Epidermal melanocyte (primary cell): ENCODE measurements around the gene RPS24.
"Not testable (repeated sequence)": the region's sequence is repeated elsewhere in the genome, so short reads cannot be mapped to it uniquely, and the experiment has no call there.

Source experiments
- DNase-seq: peaks from one replicate; pipeline ENCODE4 v3.0.0; 2011; ENCODE audit warnings: low spot score; ENCODE audit not compliant: insufficient read length

The RPS24 gene

GRCh38 chr10:78049851-78050250 is 16.2 kb downstream of the RPS24 start:
- no peak for DNase-seq

GRCh38 chr10:78053211-78053868 is 19.7 kb downstream of the RPS24 start:
- DNase-seq, result no peak

- no peak for DNase-seq
These were observed 24.9 kb downstream of the RPS24 start for GRCh38 chr10:78058562-78058961.

GRCh38 chr10:78059906-78060702 is 26.4 kb downstream of the RPS24 start:
- DNase-seq, result no peak

- DNase-seq, result no peak
These were observed 28.6 kb downstream of the RPS24 start for GRCh38 chr10:78062296-78062695.

- DNase-seq, result no peak
These were observed 29.6 kb downstream of the RPS24 start for GRCh38 chr10:78063236-78063635.

- DNase-seq, result not testable (repeated sequence)
These were observed 31.3 kb downstream of the RPS24 start for GRCh38 chr10:78064919-78065318.

GRCh38 chr10:78065611-78066010 is 31.9 kb downstream of the RPS24 start:
- no peak for DNase-seq

- DNase-seq, result no peak
These were observed 32.3 kb downstream of the RPS24 start for GRCh38 chr10:78066012-78066411.

GRCh38 chr10:78066728-78067430 is 33.2 kb downstream of the RPS24 start:
- DNase-seq, result peak; percentile 14

- no peak for DNase-seq
These were observed 35.5 kb downstream of the RPS24 start for GRCh38 chr10:78069151-78069550.

- DNase-seq, result not testable (repeated sequence)
These were observed 36.4 kb downstream of the RPS24 start for GRCh38 chr10:78070064-78070463.

- no peak for DNase-seq
These were observed 37.1 kb downstream of the RPS24 start for GRCh38 chr10:78070726-78071125.

GRCh38 chr10:78071140-78071856 is 37.6 kb downstream of the RPS24 start:
- no peak for DNase-seq

- no peak for DNase-seq
These were observed 38.2 kb downstream of the RPS24 start for GRCh38 chr10:78071857-78072179.

GRCh38 chr10:78072504-78072903 is 38.8 kb downstream of the RPS24 start:
- DNase-seq, result no peak

- not testable (repeated sequence) for DNase-seq
These were observed 42.1 kb downstream of the RPS24 start for GRCh38 chr10:78075806-78076205.

GRCh38 chr10:78078539-78079330 is 45.1 kb downstream of the RPS24 start:
- DNase-seq, result no peak

- DNase-seq, result no peak
These were observed 45.7 kb downstream of the RPS24 start for GRCh38 chr10:78079411-78079810.

- DNase-seq, result no peak
These were observed 47.6 kb downstream of the RPS24 start for GRCh38 chr10:78081292-78081691.

GRCh38 chr10:78082636-78083035 is 49.0 kb downstream of the RPS24 start:
- no peak for DNase-seq
